Osteocyte (in vitro differentiated cells): ENCODE results near the gene RNPEPL1. TPM values are rescaled to one million over a fixed set of nuclear protein-coding genes. Genes with fewer than 3 reads are reported as not detected.

Source experiments
- DNase-seq: peaks from one replicate; pipeline ENCODE4 v3.0.0; 2021; ENCODE audit warnings: mixed read lengths; ENCODE audit not compliant: unreplicated experiment; ENCODE audit errors: extremely low spot score
- H3K27ac Mint-ChIP-seq: one replicate; pipeline ENCODE4 v1.8.0; 2021; ENCODE audit warnings: mild to moderate bottlenecking, mixed read lengths; ENCODE audit not compliant: unreplicated experiment
- H3K27me3 Mint-ChIP-seq: one replicate; pipeline ENCODE4 v1.8.0; 2021; ENCODE audit warnings: mixed read lengths; ENCODE audit not compliant: unreplicated experiment
- H3K36me3 Mint-ChIP-seq: one replicate; pipeline ENCODE4 v1.8.0; 2021; ENCODE audit warnings: mixed read lengths; ENCODE audit not compliant: unreplicated experiment
- H3K4me1 Mint-ChIP-seq: one replicate; pipeline ENCODE4 v1.8.0; 2021; ENCODE audit warnings: mixed read lengths; ENCODE audit not compliant: unreplicated experiment
- H3K4me3 Mint-ChIP-seq: one replicate; pipeline ENCODE4 v1.8.0; 2021; ENCODE audit warnings: mild to moderate bottlenecking, moderate library complexity, mixed read lengths; ENCODE audit not compliant: unreplicated experiment
- H3K9me3 Mint-ChIP-seq: one replicate; pipeline ENCODE4 v1.8.0; 2021; ENCODE audit warnings: mixed read lengths; ENCODE audit not compliant: unreplicated experiment
- total RNA-seq: library from RNA; stranded (reverse); gene quantifications from 2 replicates; pipeline ENCODE4 v1.2.1, GENCODE V29; 2021
- TF ChIP-seq, protein P1 (sequence below): fragments of 200-600 bp; sonication (generic); IDR thresholded peaks from 2 replicates; pipeline ENCODE4 v1.5.0; 2021; ENCODE audit warnings: antibody characterized with exemption, mild to moderate bottlenecking, moderate library complexity

The RNPEPL1 gene
- total RNA-seq, 1 donor from 2014 or later: 56.5 TPM

DNA sequence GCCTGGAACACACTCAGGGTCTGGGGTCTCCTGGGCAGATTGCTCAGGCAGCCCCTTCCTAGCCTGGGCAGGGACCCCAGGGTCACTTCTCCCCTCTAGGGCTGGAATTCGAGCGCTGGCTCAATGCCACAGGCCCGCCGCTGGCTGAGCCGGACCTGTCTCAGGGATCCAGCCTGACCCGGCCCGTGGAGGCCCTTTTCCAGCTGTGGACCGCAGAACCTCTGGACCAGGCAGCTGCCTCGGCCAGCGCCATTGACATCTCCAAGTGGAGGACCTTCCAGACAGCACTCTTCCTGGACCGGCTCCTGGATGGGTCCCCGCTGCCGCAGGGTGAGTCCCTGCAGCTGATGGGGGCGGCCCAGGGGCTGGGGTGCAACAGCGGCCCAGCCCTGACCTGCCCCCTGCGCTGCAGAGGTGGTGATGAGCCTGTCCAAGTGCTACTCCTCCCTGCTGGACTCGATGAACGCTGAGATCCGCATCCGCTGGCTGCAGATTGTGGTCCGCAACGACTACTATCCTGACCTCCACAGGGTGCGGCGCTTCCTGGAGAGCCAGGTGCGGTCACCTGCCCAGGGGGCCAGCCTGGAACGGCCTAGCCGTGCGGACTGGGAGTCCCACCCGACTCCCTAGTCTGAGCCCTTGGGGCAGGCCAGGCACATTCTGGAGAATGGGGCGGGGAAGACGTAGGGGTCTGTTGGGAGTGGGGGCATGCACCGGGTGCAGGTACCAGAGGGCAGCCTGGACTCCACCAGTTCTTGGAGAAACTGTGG, 8.3 kb downstream of the RNPEPL1 start:
- DNase-seq: no peak
- no peak overlapping the region for H3K4me3 Mint-ChIP-seq
- peaks cover 3% of the 10 kb centered on the region for H3K36me3 Mint-ChIP-seq
- no peaks in the 10 kb centered on the region for H3K27me3 Mint-ChIP-seq
- TF ChIP-seq, protein P1, sequence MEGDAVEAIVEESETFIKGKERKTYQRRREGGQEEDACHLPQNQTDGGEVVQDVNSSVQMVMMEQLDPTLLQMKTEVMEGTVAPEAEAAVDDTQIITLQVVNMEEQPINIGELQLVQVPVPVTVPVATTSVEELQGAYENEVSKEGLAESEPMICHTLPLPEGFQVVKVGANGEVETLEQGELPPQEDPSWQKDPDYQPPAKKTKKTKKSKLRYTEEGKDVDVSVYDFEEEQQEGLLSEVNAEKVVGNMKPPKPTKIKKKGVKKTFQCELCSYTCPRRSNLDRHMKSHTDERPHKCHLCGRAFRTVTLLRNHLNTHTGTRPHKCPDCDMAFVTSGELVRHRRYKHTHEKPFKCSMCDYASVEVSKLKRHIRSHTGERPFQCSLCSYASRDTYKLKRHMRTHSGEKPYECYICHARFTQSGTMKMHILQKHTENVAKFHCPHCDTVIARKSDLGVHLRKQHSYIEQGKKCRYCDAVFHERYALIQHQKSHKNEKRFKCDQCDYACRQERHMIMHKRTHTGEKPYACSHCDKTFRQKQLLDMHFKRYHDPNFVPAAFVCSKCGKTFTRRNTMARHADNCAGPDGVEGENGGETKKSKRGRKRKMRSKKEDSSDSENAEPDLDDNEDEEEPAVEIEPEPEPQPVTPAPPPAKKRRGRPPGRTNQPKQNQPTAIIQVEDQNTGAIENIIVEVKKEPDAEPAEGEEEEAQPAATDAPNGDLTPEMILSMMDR: no peak
- peaks cover 10% of the 10 kb centered on the region for H3K4me1 Mint-ChIP-seq
- H3K27ac Mint-ChIP-seq: no peak overlapping the region
- peaks cover 12% of the 10 kb centered on the region for H3K9me3 Mint-ChIP-seq

DNA sequence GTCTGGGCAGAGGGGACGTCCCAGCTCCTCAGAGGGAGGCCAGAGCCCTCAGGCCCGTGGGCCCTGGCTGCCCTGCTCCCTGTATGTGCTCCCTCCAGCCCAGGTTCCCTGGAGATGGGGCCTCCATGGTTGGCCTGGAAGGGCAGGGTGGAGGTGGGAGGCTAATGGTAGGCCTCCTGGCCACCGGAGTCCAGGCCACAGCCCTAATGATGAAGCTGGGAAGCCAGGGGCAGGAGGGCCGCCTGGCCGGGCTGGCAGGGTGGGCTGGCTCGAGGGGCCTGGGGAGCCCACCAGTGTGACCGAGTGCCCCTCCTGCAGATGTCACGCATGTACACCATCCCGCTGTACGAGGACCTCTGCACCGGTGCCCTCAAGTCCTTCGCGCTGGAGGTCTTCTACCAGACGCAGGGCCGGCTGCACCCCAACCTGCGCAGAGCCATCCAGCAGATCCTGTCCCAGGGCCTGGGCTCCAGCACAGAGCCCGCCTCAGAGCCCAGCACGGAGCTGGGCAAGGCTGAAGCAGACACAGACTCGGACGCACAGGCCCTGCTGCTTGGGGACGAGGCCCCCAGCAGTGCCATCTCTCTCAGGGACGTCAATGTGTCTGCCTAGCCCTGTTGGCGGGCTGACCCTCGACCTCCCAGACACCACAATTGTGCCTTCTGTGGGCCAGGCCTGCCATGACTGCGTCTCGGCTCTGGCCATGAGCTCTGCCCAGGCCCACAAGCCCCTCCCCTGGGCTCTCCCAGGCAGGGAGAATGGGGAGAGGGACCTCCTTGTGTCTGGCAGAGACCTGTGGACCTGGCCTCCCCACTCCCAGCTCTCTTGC, 9.2 kb downstream of the RNPEPL1 start:
- TF ChIP-seq, protein P1: no peak
- H3K9me3 Mint-ChIP-seq: peaks cover 12% of the 10 kb centered on the region
- H3K36me3 Mint-ChIP-seq: peaks cover 5% of the 10 kb centered on the region
- no peaks in the 10 kb centered on the region for H3K27me3 Mint-ChIP-seq
- H3K4me1 Mint-ChIP-seq: peaks cover 10% of the 10 kb centered on the region
- H3K27ac Mint-ChIP-seq: no peak overlapping the region
- no peak for DNase-seq
- H3K4me3 Mint-ChIP-seq: no peak overlapping the region

DNA sequence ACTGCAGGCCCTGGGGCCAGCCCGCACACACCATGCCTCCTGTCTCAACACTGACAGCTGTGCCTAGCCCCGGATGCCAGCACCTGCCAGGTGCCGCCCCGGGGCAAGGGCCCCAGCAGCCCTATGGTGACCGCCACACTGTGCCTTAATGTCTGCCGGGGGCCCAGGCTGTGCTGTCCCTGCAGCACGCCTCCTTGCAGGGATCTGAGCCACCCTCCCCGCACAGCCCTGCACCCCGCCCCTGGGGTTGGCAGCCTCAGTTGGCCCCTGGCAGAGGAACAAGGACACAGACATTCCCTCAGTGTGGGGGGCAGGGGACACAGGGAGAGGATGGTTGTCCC, 9.8 kb downstream of the RNPEPL1 start:
- H3K9me3 Mint-ChIP-seq: peaks cover 12% of the 10 kb centered on the region
- H3K27me3 Mint-ChIP-seq: no peaks in the 10 kb centered on the region
- no peak overlapping the region for H3K27ac Mint-ChIP-seq
- DNase-seq: no peak
- peaks cover 10% of the 10 kb centered on the region for H3K4me1 Mint-ChIP-seq
- H3K4me3 Mint-ChIP-seq: no peak overlapping the region
- TF ChIP-seq, protein P1: no peak
- H3K36me3 Mint-ChIP-seq: peaks cover 5% of the 10 kb centered on the region

DNA sequence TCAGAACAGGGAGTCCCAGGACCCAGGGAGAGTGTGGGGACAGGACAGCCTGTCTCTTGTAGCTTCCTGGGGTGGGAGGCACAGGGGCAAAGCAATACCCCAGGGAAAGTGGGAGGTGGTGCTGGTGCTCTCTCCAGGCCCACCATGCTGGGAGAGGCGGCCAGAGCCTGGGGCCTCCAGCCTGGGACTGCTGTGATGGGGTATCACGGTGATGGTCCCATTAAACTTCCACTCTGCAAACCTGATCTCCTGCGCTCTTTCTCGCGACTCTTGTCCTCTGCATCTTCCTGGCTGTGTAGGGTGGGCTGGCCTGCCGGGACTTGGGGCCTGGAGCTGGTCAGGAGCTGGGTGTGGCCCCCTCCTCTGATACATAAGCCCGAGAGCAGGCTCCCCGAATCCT, 10.2 kb downstream of the RNPEPL1 start:
- peaks cover 12% of the 10 kb centered on the region for H3K9me3 Mint-ChIP-seq
- H3K27me3 Mint-ChIP-seq: no peaks in the 10 kb centered on the region
- peaks cover 10% of the 10 kb centered on the region for H3K4me1 Mint-ChIP-seq
- no peak overlapping the region for H3K27ac Mint-ChIP-seq
- TF ChIP-seq, protein P1: no peak
- peaks cover 5% of the 10 kb centered on the region for H3K36me3 Mint-ChIP-seq
- no peak for DNase-seq
- H3K4me3 Mint-ChIP-seq: no peak overlapping the region
